ENCODE results near the gene WDFY4. TPM values are rescaled to one million over a fixed set of nuclear protein-coding genes. Genes with fewer than 3 reads are reported as not detected.

Gene WDFY4
- total RNA-seq, 1 experiment from 2014 or later, result 0.16 TPM

DNA sequence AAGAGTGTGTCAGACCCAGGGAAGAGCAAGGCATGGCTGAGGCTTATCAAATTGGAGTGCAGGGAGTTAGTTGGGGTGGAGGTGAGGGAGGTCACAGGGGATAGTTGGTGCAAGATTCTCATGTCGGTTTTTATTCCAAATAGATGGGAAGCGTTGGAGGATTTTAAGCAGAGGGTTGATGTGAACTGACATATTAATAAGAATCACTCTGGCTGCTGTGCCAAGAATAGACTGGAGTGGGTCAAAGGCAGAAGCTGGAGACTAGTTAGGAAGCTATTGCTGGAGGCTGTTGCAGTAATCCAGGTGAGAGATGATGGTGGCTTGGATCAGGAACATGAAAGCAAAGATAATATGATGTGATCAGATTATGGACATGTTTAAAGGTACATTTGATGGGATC lies 218.5 kb downstream of the WDFY4 start:
- no peaks in the 10 kb centered on the region; the same call in 1 of the 2 replicates for H3K9me3 ChIP-seq (replicated peaks)
- no peak overlapping the region for H3K4me3 ChIP-seq
- no peak overlapping the region for H3K27ac ChIP-seq
- H3K36me3 ChIP-seq, result no peaks in the 10 kb centered on the region
- no peak for DNase-seq (ENCODE audit: low read depth in 1 of 2, low spot score in 2 of 2)
- H3K27me3 ChIP-seq (replicated peaks), result no peaks in the 10 kb centered on the region
- H3K4me1 ChIP-seq (replicated peaks), result peaks cover 15% of the 10 kb centered on the region

DNA sequence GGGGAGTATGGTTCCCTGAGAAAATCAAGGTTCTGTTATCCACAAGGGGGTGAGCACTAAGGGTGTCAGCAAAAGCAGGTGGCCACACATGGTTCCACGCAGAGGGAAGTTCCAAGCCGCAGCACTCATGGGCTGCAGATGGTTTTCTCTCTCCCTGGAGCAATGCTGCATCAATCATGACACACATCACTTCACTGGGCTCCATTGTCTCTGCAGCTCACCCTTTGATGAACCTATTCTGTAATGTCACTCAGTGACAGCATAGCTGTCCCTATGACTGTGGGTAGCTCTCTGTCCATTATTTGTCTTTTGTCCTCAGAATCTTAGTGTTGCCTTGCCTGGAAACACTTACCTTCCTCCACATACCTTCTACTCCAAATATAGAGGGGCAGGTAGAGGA lies 220.2 kb downstream of the WDFY4 start:
- no peaks in the 10 kb centered on the region for H3K27me3 ChIP-seq (replicated peaks)
- H3K4me3 ChIP-seq, result no peak overlapping the region
- H3K36me3 ChIP-seq, result no peaks in the 10 kb centered on the region
- no peaks in the 10 kb centered on the region; the same call in 1 of the 2 replicates for H3K9me3 ChIP-seq (replicated peaks)
- no peak overlapping the region for H3K27ac ChIP-seq
- H3K4me1 ChIP-seq (replicated peaks), result peaks cover 15% of the 10 kb centered on the region
- DNase-seq (ENCODE audit: low read depth in 1 of 2, low spot score in 2 of 2), result no peak

DNA sequence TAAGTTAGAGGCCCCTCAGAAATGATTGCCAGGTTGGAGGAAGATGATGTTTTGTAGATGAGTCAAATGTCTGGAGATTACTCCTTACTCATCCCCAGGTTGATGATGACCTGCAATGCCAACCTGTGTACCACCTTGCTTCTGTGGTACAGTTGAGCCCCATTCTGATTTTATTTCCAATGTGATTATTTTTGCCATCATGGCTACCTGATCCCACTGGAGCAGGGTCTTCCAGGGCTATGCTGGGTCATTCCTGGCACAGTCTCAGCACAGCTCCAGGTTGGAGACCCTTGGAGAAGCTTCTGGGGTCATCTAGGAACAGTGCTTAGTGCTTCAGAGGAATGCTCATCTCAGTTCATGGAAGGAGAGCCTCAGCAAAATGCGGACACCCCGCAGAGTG lies 220.6 kb downstream of the WDFY4 start:
- no peak for DNase-seq (ENCODE audit: low read depth in 1 of 2, low spot score in 2 of 2)
- Histone ChIP-seq H3K27me3 (replicated peaks) (no peaks in the 10 kb centered on the region), H3K27ac (no peak overlapping the region), H3K36me3 (no peaks in the 10 kb centered on the region), H3K4me1 (replicated peaks) (peaks cover 15% of the 10 kb centered on the region), H3K4me3 (no peak overlapping the region), H3K9me3 (replicated peaks) (no peaks in the 10 kb centered on the region; the same call in 1 of the 2 replicates)

GRCh38 chr10:48906841-48907240 lies 222.2 kb downstream of the WDFY4 start:
- H3K27ac ChIP-seq, result no peak overlapping the region

DNA sequence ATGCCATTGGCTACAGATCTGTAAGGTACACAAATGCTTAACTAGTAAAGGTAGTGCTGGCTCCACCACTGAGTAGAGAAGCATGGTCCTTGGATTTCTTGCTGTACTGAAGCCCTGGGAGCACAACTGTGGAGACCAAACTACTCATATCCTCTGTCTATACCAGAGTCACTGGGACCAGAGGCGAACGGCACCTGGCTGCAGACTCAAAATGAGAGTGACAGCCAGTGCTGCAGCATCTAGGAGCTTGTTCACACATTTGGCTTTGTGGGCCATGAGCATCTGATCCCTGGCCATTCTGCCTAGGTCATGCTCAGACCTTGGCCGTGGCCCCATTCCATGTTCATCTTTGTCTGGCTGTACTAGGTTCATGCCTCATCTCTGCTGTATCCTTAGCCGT lies 223.1 kb downstream of the WDFY4 start:
- no peaks in the 10 kb centered on the region for H3K36me3 ChIP-seq
- H3K4me3 ChIP-seq, result no peak overlapping the region
- no peaks in the 10 kb centered on the region for H3K27me3 ChIP-seq (replicated peaks)
- no peak overlapping the region for H3K27ac ChIP-seq
- no peak for DNase-seq (ENCODE audit: low read depth in 1 of 2, low spot score in 2 of 2)
- no peaks in the 10 kb centered on the region; the same call in 1 of the 2 replicates for H3K9me3 ChIP-seq (replicated peaks)
- H3K4me1 ChIP-seq (replicated peaks), result peaks cover 11% of the 10 kb centered on the region

More at GRCh38 chr10:48906841-48907240, 222.2 kb downstream of the WDFY4 start:
- H3K36me3 ChIP-seq, result no peaks in the 10 kb centered on the region
- no peaks in the 10 kb centered on the region; the same call in 1 of the 2 replicates for H3K9me3 ChIP-seq (replicated peaks)
- no peak for DNase-seq (ENCODE audit: low read depth in 1 of 2, low spot score in 2 of 2)
- peaks cover 11% of the 10 kb centered on the region for H3K4me1 ChIP-seq (replicated peaks)
- H3K27me3 ChIP-seq (replicated peaks), result no peaks in the 10 kb centered on the region
- H3K4me3 ChIP-seq, result no peak overlapping the region

GRCh38 chr10:48910548-48910947 lies 225.9 kb downstream of the WDFY4 start:
- Histone ChIP-seq H3K27ac (no peak overlapping the region), H3K4me1 (replicated peaks) (peaks cover 8% of the 10 kb centered on the region), H3K36me3 (no peaks in the 10 kb centered on the region), H3K4me3 (no peak overlapping the region), H3K9me3 (replicated peaks) (no peaks in the 10 kb centered on the region; the same call in 1 of the 2 replicates), H3K27me3 (replicated peaks) (0 out of 2 replicates have a peak, but pooled peaks cover under 1% of the 10 kb centered on the region)
- no peak for DNase-seq (ENCODE audit: low read depth in 1 of 2, low spot score in 2 of 2)

DNA sequence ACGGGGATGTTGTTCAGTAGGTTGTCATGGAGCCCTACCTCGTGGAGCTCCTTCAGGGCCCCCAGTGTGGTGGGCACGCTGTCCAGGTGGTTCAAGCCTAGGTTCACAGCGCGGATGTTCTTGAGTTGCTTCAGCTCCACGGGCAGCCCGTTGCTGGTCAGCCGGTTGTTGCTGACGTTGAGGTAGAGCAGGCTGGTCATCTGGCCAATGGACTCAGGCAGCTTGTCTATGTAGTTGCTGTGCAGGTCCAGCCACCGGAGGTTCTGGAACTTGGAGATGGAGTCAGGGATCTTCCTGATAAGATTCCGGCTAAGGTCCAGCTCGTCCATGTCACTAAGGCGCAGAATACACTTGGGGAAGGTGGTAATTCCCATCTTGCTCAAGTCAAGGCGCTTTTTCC lies 229.0 kb downstream of the WDFY4 start:
- Histone ChIP-seq H3K36me3 (no peaks in the 10 kb centered on the region), H3K4me1 (replicated peaks) (no peaks in the 10 kb centered on the region), H3K27ac (no peak overlapping the region), H3K9me3 (replicated peaks) (no peaks in the 10 kb centered on the region), H3K27me3 (replicated peaks) (peaks cover 21% of the 10 kb centered on the region), H3K4me3 (no peak overlapping the region)
- no peak for DNase-seq (ENCODE audit: low read depth in 1 of 2, low spot score in 2 of 2)

DNA sequence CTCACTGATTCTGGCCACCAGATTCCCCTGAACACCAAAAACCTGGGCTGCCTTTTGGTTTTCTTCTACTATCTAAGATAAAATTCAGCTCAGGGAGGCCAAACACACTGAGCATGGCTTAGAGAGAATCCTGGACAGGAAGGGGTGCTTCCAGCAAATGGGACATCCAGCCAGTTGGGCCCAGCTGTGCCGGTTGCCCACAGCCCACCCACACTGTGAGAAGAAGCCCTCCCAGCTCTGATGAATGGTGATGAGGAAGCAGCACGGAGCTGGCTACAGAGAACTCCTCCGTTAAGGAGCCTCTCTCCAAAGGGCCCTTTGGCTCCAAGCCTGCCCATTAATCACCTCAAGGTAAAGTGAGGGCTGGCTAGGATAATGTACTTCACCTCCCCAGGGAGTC lies 239.1 kb downstream of the WDFY4 start:
- Histone ChIP-seq H3K27ac (no peak overlapping the region), H3K4me1 (replicated peaks) (no peaks in the 10 kb centered on the region), H3K4me3 (no peak overlapping the region), H3K36me3 (no peaks in the 10 kb centered on the region), H3K9me3 (replicated peaks) (no peaks in the 10 kb centered on the region), H3K27me3 (replicated peaks) (no peaks in the 10 kb centered on the region)
- DNase-seq (ENCODE audit: low read depth in 1 of 2, low spot score in 2 of 2), result no peak

DNA sequence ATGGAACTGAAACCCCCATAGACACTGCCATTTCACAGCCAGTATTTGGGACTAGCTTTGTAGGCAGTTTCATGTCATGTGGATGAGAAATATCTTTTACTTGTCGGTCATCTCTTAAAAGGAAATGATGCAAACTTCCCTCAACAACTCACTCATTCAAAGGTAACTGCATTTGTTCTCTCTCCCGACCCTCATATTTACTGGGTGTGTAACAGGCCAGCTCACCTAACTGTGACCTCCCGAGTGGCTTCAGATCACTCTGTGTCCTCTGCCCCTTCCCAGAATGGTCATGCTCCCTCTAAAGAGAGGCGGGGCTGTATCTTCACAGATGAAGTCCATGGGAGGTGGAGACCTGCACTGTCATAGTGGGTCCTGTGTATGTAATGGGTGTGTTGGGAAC lies 240.3 kb downstream of the WDFY4 start:
- H3K27me3 ChIP-seq (replicated peaks), result no peaks in the 10 kb centered on the region
- H3K4me3 ChIP-seq, result no peak overlapping the region
- no peaks in the 10 kb centered on the region for H3K4me1 ChIP-seq (replicated peaks)
- DNase-seq (ENCODE audit: low read depth in 1 of 2, low spot score in 2 of 2), result no peak
- no peaks in the 10 kb centered on the region for H3K36me3 ChIP-seq
- no peak overlapping the region for H3K27ac ChIP-seq
- H3K9me3 ChIP-seq (replicated peaks), result no peaks in the 10 kb centered on the region

DNA sequence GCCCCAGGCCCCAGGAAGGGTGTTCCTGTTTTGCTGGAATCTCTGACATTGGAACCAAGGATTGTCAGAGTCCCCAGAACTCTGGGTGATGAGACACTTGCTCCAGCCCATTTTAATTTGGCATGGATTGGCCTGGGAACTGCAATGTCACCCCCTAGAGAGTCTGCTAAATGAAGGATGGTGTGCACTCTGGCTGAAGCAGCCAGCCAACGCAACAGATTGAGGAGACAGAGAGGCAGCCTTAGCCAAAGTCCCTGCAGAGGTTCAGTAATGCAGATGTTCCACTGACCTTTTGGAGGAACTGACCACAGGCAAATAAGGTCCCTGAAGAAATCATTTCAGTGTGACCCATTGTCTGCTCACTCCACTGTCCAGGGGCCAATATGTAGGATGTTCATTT lies 241.6 kb downstream of the WDFY4 start:
- H3K4me3 ChIP-seq, result no peak overlapping the region

GRCh38 chr10:48926764-48927540 lies 242.3 kb downstream of the WDFY4 start:
- no peaks in the 10 kb centered on the region for H3K27me3 ChIP-seq (replicated peaks)
- peak in 1 of 2 experiments; percentile 14 for DNase-seq (ENCODE audit: low read depth in 1 of 2, low spot score in 2 of 2)
- H3K27ac ChIP-seq, result no peak overlapping the region
- peaks cover 10% of the 10 kb centered on the region for H3K4me1 ChIP-seq (replicated peaks)
- H3K4me3 ChIP-seq, result no peak overlapping the region
- no peaks in the 10 kb centered on the region for H3K9me3 ChIP-seq (replicated peaks)
- H3K36me3 ChIP-seq, result no peaks in the 10 kb centered on the region

More for the DNA sequence above, 241.6 kb downstream of the WDFY4 start:
- peaks cover 3% of the 10 kb centered on the region for H3K4me1 ChIP-seq (replicated peaks)
- no peak overlapping the region for H3K27ac ChIP-seq
- H3K9me3 ChIP-seq (replicated peaks), result no peaks in the 10 kb centered on the region
- peak in 1 of 2 experiments; percentile 15 for DNase-seq (ENCODE audit: low read depth in 1 of 2, low spot score in 2 of 2)
- no peaks in the 10 kb centered on the region for H3K36me3 ChIP-seq
- H3K27me3 ChIP-seq (replicated peaks), result no peaks in the 10 kb centered on the region

GRCh38 chr10:48929413-48929990 lies 244.8 kb downstream of the WDFY4 start:
- Histone ChIP-seq H3K4me1 (replicated peaks) (peaks cover 23% of the 10 kb centered on the region), H3K27me3 (replicated peaks) (no peaks in the 10 kb centered on the region), H3K27ac (no peak overlapping the region), H3K36me3 (no peaks in the 10 kb centered on the region), H3K9me3 (replicated peaks) (no peaks in the 10 kb centered on the region), H3K4me3 (no peak overlapping the region)
- peak in 1 of 2 experiments; percentile 22 for DNase-seq (ENCODE audit: low read depth in 1 of 2, low spot score in 2 of 2)

GRCh38 chr10:48931188-48931587 lies 246.5 kb downstream of the WDFY4 start:
- Histone ChIP-seq H3K36me3 (no peaks in the 10 kb centered on the region), H3K9me3 (replicated peaks) (no peaks in the 10 kb centered on the region), H3K4me3 (no peak overlapping the region), H3K27me3 (replicated peaks) (no peaks in the 10 kb centered on the region), H3K27ac (no peak overlapping the region), H3K4me1 (replicated peaks) (peaks cover 23% of the 10 kb centered on the region)
- peak in 1 of 2 experiments; percentile 31 for DNase-seq (ENCODE audit: low read depth in 1 of 2, low spot score in 2 of 2)

Measured in SJSA1 (cell line).